H1 (cell line): ENCODE measurements around the gene SLC26A6. TPM values are rescaled to one million over a fixed set of nuclear protein-coding genes. Genes with fewer than 3 reads are reported as not detected.

Experiments used
- CTCF ChIA-PET: fragments of 300-600 bp; sonication (Branson Sonifier 250); formaldehyde crosslinking; loops from one replicate; lab custom pipeline; 2021; ENCODE audit not compliant: partially characterized antibody; lab: Charles Lee
- POLR2A ChIA-PET: fragments of 300-600 bp; sonication (Branson Sonifier 250); formaldehyde crosslinking; loops from one replicate; lab custom pipeline; 2021; ENCODE audit warnings: inconsistent platforms; ENCODE audit not compliant: partially characterized antibody; lab: Charles Lee
- DNase-seq, 2 experiments: peaks; one replicate each; pipeline versions ENCODE4 v3.0.0 to v3.0.0-alpha.2; 2010 to 2022; ENCODE audit warnings: low spot score in 2 of 2, low read depth in 1 of 2, mixed read lengths in 1 of 2
- FAIRE-seq: peaks from 2 replicates; lab custom pipeline; 2011; peaks lifted over from hg19 to GRCh38; lab: Jason Lieb, UNC
- H2AFZ ChIP-seq: 2 replicates; pipeline ENCODE4 v1.8.1; 2012; ENCODE audit warnings: low read length, inconsistent platforms
- H2AK5ac ChIP-seq: 2 replicates; pipeline ENCODE4 v1.6.1; 2013; ENCODE audit warnings: low read depth, low read length
- H2BK120ac ChIP-seq: replicated peaks from 2 replicates; pipeline ENCODE3; 2013; ENCODE audit warnings: low read depth, low read length, inconsistent platforms
- H2BK12ac ChIP-seq: 2 replicates; pipeline ENCODE4 v1.6.1; 2013; ENCODE audit warnings: low read depth, low read length
- H2BK15ac ChIP-seq: 2 replicates; pipeline ENCODE4 v1.6.1; 2013; ENCODE audit warnings: low read length
- H2BK20ac ChIP-seq: 2 replicates; pipeline ENCODE4 v1.6.1; 2013; ENCODE audit warnings: low read length
- H2BK5ac ChIP-seq: 2 replicates; pipeline ENCODE4 v1.6.1; 2013; ENCODE audit warnings: low read depth, low read length
- H3K14ac ChIP-seq: 2 replicates; pipeline ENCODE4 v1.6.1; 2013; ENCODE audit warnings: inconsistent platforms; ENCODE audit not compliant: insufficient read length
- H3K18ac ChIP-seq: 2 replicates; pipeline ENCODE4 v1.6.1; 2013; ENCODE audit warnings: low read length; ENCODE audit errors: extremely low read depth
- H3K23ac ChIP-seq: 2 replicates; pipeline ENCODE4 v1.6.1; 2013; ENCODE audit warnings: inconsistent platforms; ENCODE audit not compliant: insufficient read length
- H3K23me2 ChIP-seq: 2 replicates; pipeline ENCODE4 v1.6.1; 2013; ENCODE audit warnings: low read depth, low read length
- H3K27ac ChIP-seq: 2 replicates; pipeline ENCODE4 v1.6.1; 2011; ENCODE audit warnings: low read depth, low read length, inconsistent platforms
- H3K27me3 ChIP-seq, 4 experiments: replicated peaks in 1 of 4; 1 replicate in 1 of 4; 2 replicates in 3 of 4; pipeline versions ENCODE4 v1.6.1 to v1.8.1; 2011 to 2013; ENCODE audit warnings: low read length in 3 of 4, mild to moderate bottlenecking in 3 of 4, inconsistent platforms in 2 of 4, mixed read lengths in 2 of 4, moderate library complexity in 1 of 4; ENCODE audit not compliant: control insufficient read depth in 3 of 4, insufficient read depth in 3 of 4; ENCODE audit errors: extremely low read depth in 1 of 4
- H3K36me3 ChIP-seq, 4 experiments: 2 replicates each; pipeline versions ENCODE4 v1.6.1 to v1.8.1; 2011 to 2013; ENCODE audit warnings: mild to moderate bottlenecking in 4 of 4, low read length in 3 of 4, moderate library complexity in 2 of 4, control low read depth in 1 of 4, inconsistent platforms in 1 of 4; ENCODE audit not compliant: insufficient read depth in 4 of 4, control insufficient read depth in 2 of 4
- H3K4ac ChIP-seq: replicated peaks from 2 replicates; pipeline ENCODE3; 2013; ENCODE audit warnings: low read length, low read depth, mixed read lengths, inconsistent platforms; ENCODE audit not compliant: insufficient read length
- H3K4me1 ChIP-seq, 4 experiments: replicated peaks in 1 of 4; 1 replicate in 1 of 4; 2 replicates in 3 of 4; pipeline versions ENCODE4 v1.6.1 to v1.8.1; 2011 to 2013; ENCODE audit warnings: low read length in 3 of 4, inconsistent platforms in 2 of 4, mixed read lengths in 1 of 4; ENCODE audit not compliant: insufficient read depth in 4 of 4, control insufficient read depth in 3 of 4
- H3K4me2 ChIP-seq, 2 experiments: 2 replicates each; pipeline versions ENCODE4 v1.6.1 to v1.8.1; 2011 to 2013; ENCODE audit warnings: low read depth in 2 of 2, low read length in 2 of 2, control low read depth in 1 of 2, inconsistent platforms in 1 of 2, mild to moderate bottlenecking in 1 of 2; ENCODE audit not compliant: insufficient read depth in 1 of 2
- H3K4me3 ChIP-seq, 4 experiments: fragments of 200-600, 300-600 bp in 1 of 4; sonication (generic), shearing (Covaris generic), sonication (Bioruptor Twin) in 1 of 4; 2 replicates each; pipeline versions ENCODE4 v1.5.1 to v1.8.1; 2011 to 2016; ENCODE audit warnings: low read length in 4 of 4, low read depth in 3 of 4, control low read depth in 2 of 4, inconsistent platforms in 2 of 4, mild to moderate bottlenecking in 2 of 4, mixed read lengths in 1 of 4, moderate library complexity in 1 of 4; ENCODE audit not compliant: insufficient read depth in 2 of 4; ENCODE audit errors: extremely low read depth in 1 of 4
- H3K56ac ChIP-seq: replicated peaks from 2 replicates; pipeline ENCODE3; 2013; ENCODE audit warnings: low read depth, mild to moderate bottlenecking, mixed read lengths, low read length, inconsistent platforms; ENCODE audit not compliant: insufficient read length
- H3K79me1 ChIP-seq: 2 replicates; pipeline ENCODE4 v1.6.1; 2013; ENCODE audit warnings: low read depth, low read length, control low read depth
- H3K79me2 ChIP-seq, 2 experiments: 2 replicates each; pipeline versions ENCODE4 v1.6.1 to v1.8.1; 2012 to 2013; ENCODE audit warnings: low read length in 2 of 2, mild to moderate bottlenecking in 2 of 2, inconsistent platforms in 1 of 2; ENCODE audit not compliant: insufficient read depth in 2 of 2, control insufficient read depth in 1 of 2
- H3K9ac ChIP-seq, 4 experiments: replicated peaks in 1 of 4; 1 replicate in 1 of 4; 2 replicates in 3 of 4; pipeline versions ENCODE4 v1.6.1 to v1.8.1; 2011 to 2013; ENCODE audit warnings: low read depth in 3 of 4, low read length in 3 of 4, control low read depth in 2 of 4, mild to moderate bottlenecking in 2 of 4, moderate library complexity in 2 of 4, inconsistent platforms in 1 of 4; ENCODE audit errors: extremely low read depth in 1 of 4
- H3K9me3 ChIP-seq, 2 experiments: 2 replicates each; pipeline versions ENCODE4 v1.6.1 to v1.8.1; 2012 to 2013; ENCODE audit warnings: mild to moderate bottlenecking in 2 of 2, moderate library complexity in 2 of 2, control low read depth in 1 of 2, inconsistent platforms in 1 of 2, low read depth in 1 of 2, low read length in 1 of 2, mixed read lengths in 1 of 2; ENCODE audit not compliant: insufficient read depth in 2 of 2
- H4K20me1 ChIP-seq, 2 experiments: replicated peaks in 1 of 2; 2 replicates each; pipeline versions ENCODE3 to v1.8.1; 2011 to 2013; ENCODE audit warnings: inconsistent platforms in 2 of 2, low read length in 2 of 2, mild to moderate bottlenecking in 1 of 2; ENCODE audit not compliant: insufficient read depth in 2 of 2, control insufficient read depth in 1 of 2
- H4K5ac ChIP-seq: 2 replicates; pipeline ENCODE4 v1.6.1; 2013; ENCODE audit warnings: low read length, low read depth, mixed read lengths, inconsistent platforms; ENCODE audit not compliant: insufficient read length
- H4K8ac ChIP-seq: 2 replicates; pipeline ENCODE4 v1.8.0; 2013; ENCODE audit warnings: mild to moderate bottlenecking, moderate library complexity, low read length, inconsistent platforms; ENCODE audit not compliant: insufficient read depth; ENCODE audit errors: extremely low read depth
- H4K91ac ChIP-seq: replicated peaks from 2 replicates; pipeline ENCODE3; 2013; ENCODE audit warnings: low read length, mixed read lengths, inconsistent platforms; ENCODE audit not compliant: insufficient read length
- TAF1 ChIP-seq: IDR thresholded peaks from 2 replicates; pipeline ENCODE4 v1.6.1; 2011; ENCODE audit warnings: mild to moderate bottlenecking, low read depth, low read length
- WGBS, 2 experiments: shearing (Covaris generic) in 1 of 2; methylation state at CpG; one replicate each; pipeline versions ENCODE4 v1.1.6 to v1.1.7; 2013 to 2015; ENCODE audit warnings: low lambda C conversion rate in 2 of 2, mixed read lengths in 2 of 2, inconsistent platforms in 1 of 2, low coverage in 1 of 2, missing lambda C conversion rate in 1 of 2; ENCODE audit not compliant: insufficient replicate concordance in 2 of 2, insufficient coverage in 1 of 2, insufficient read length in 1 of 2; ENCODE audit errors: extremely low coverage in 1 of 2, missing lambda C conversion rate in 1 of 2; 5-methylcytosine and 5-hydroxymethylcytosine counted together
- polyA plus RNA-seq, 7 experiments: library from polyadenylated mRNA; depleted of rRNA in 3 of 7; stranded (reverse) in 5 of 7; unstranded in 2 of 7; fragments of >200 nt in 5 of 7; fragments of 200-250 nt in 2 of 7; gene quantifications; 1 replicate in 5 of 7; 2 replicates in 1 of 7; 4 replicates in 1 of 7; pipeline versions ENCODE4 v1.2.1 to v1.2.3, GENCODE V29; 2011 to 2013; ENCODE audit warnings: missing spikeins in 2 of 7, mixed read lengths in 2 of 7
- total RNA-seq: library from RNA; stranded (reverse); fragmentation: NEBNext Ultra II Directional; extraction: Animal tissue kit (Norgen Biotek cat#: 25700); gene quantifications from 2 replicates; pipeline ENCODE4 v1.2.1, GENCODE V29; 2021
- TF ChIP-seq, protein P1 (sequence below): IDR thresholded peaks from 2 replicates; pipeline ENCODE4 v1.6.1; 2012; ENCODE audit warnings: inconsistent platforms

Gene SLC26A6
- total and polyA plus RNA-seq, 2 of the 8 experiments (the other 6 are each of a cell fraction or from before 2014, with no cell fraction given), result 50.4 to 58.0 TPM

DNA sequence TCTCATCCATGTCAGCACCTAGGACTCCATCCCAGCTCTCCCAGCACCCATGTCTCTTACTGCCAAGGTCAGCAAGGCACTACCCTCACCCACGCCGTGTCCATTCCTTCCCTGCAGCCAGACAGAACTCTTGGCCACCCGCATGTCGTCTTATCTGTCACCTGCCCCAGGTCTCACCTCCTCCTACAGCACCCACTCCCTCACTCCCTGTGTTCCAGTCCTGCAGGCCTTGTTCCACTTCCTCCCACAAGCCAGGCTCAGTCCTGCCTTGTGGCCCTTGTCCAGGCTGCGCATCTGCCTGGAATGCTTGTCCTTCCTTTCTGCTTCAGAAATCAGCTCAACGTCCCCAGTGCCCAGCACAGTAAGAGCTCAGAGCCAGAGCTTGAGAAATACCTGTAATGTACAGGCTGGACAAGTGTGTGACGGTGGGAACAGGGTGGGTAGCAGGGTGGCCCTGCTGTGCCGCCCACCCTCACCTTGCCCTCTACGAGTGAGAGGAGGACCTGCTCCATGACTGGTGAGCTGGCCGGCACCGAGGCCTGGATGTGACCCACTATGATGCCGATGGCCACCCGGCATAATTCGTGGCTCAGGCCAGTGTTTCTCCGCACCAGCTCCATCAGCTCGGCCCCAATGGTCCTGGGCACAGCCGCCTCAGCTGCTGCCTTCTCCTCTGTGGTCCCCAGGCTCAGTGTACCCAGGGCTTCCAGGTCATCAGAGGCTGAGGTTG lies 45.7 kb upstream of the SLC26A6 start:
- POLR2A ChIA-PET, result interaction anchor here (1.0 to 15.0 kb wide), 4 partner anchors 15 to 312 kb away, joined by 3 to 175 read pairs (median 4); partner anchors contain the start of gene CELSR3
- H3K36me3 ChIP-seq, result peaks cover 29 to 52% (median 43%) of the 10 kb centered on the region in 4 experiments; a peak in 7 of 8 replicates
- no peak overlapping the region for H2BK120ac ChIP-seq
- H4K5ac ChIP-seq, result no peak overlapping the region
- H4K8ac ChIP-seq, result no peak overlapping the region
- no peak for FAIRE-seq
- no peak overlapping the region for H2BK20ac ChIP-seq
- TF ChIP-seq, protein P1, sequence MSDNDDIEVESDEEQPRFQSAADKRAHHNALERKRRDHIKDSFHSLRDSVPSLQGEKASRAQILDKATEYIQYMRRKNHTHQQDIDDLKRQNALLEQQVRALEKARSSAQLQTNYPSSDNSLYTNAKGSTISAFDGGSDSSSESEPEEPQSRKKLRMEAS, result no peak
- TF ChIP-seq TAF1, result no peak
- TF ChIP-seq, all 59 proteins: peak for 0
- H3K23me2 ChIP-seq, result peaks cover 3% of the 10 kb centered on the region; the same call in 1 of the 2 replicates
- H3K79me1 ChIP-seq, result peaks cover 10% of the 10 kb centered on the region
- H2BK12ac ChIP-seq, result no peak overlapping the region
- no peaks in the 10 kb centered on the region for H3K27me3 ChIP-seq
- 93% methylated on average over 17 of the region's 17 CpGs; no CpG with 5 or more reads in 1 of the 2 experiments for WGBS, 2 experiments
- H3K4me2 ChIP-seq, result no peak overlapping the region
- no peak overlapping the region for H3K14ac ChIP-seq
- no peak overlapping the region for H2AK5ac ChIP-seq
- H2AFZ ChIP-seq, result no peak overlapping the region
- H3K4ac ChIP-seq, result no peak overlapping the region
- H3K4me1 ChIP-seq, result peaks cover 0 to 11% (median 4%) of the 10 kb centered on the region in 4 experiments; a peak in 3 of 7 replicates
- no peak overlapping the region for H4K91ac ChIP-seq
- DNase-seq, result no peak
- peaks cover 0 to 21% of the 10 kb centered on the region in 2 experiments; a peak in 2 of 4 replicates for H3K79me2 ChIP-seq
- no peak overlapping the region for H3K4me3 ChIP-seq
- H4K20me1 ChIP-seq, result peaks cover 0 to 21% of the 10 kb centered on the region in 2 experiments
- no peak overlapping the region for H3K56ac ChIP-seq
- H3K23ac ChIP-seq, result no peak overlapping the region
- H3K27ac ChIP-seq, result no peak overlapping the region
- H3K9me3 ChIP-seq, result no peaks in the 10 kb centered on the region
- CTCF ChIA-PET, result interaction anchor here (0.6 to 1.5 kb wide), 2 partner anchors 17 to 29 kb away, joined by 5 read pairs; no protein-coding TSS in a partner anchor
- no peak overlapping the region for H3K9ac ChIP-seq
- H2BK15ac ChIP-seq, result no peak overlapping the region
- H2BK5ac ChIP-seq, result no peak overlapping the region
- H3K18ac ChIP-seq, result no peak overlapping the region
